IMR-90 (cell line): ENCODE data around the gene MIEF1. TPM values are rescaled to one million over a fixed set of nuclear protein-coding genes. Genes with fewer than 3 reads are reported as not detected.

Experiments
- ATAC-seq: fragments of 200-7000 bp; cut with Tn5 transposase; 2 replicates; pipeline ENCODE4 v1.9.1; 2020; ENCODE audit warnings: low read depth, mild to moderate bottlenecking, moderate library complexity
- BruUV-seq: library from RNA; stranded (reverse); fragments of 400-500 nt; replicated peaks from 2 replicates; lab custom pipeline; 2021; lab: Mats Ljungman, UMichigan
- CTCF ChIA-PET: fragments of 300-600 bp; formaldehyde crosslinking; extraction: SDS; loops from one replicate; lab custom pipeline; 2021; ENCODE audit warnings: antibody characterized with exemption; lab: Yijun Ruan, JAX
- POLR2A ChIA-PET: fragments of 300-600 bp; sonication (Branson Sonifier 250); formaldehyde crosslinking; loops from one replicate; lab custom pipeline; 2022; ENCODE audit warnings: antibody characterized with exemption; ENCODE audit not compliant: unreplicated experiment; lab: Charles Lee
- DNase-seq: peaks from one replicate; pipeline ENCODE4 v3.0.0; 2013
- H2AFZ ChIP-seq: replicated peaks from 2 replicates; pipeline ENCODE3; 2013; ENCODE audit warnings: low read length, mild to moderate bottlenecking; ENCODE audit not compliant: poor library complexity
- H2AK5ac ChIP-seq: 2 replicates; pipeline ENCODE4 v1.6.1; 2013; ENCODE audit warnings: low read depth, low read length, inconsistent platforms
- H2AK9ac ChIP-seq: replicated peaks from 2 replicates; pipeline ENCODE3; 2013; ENCODE audit warnings: mild to moderate bottlenecking, low read depth, low read length, moderate library complexity; ENCODE audit not compliant: poor library complexity
- H2BK120ac ChIP-seq: 2 replicates; pipeline ENCODE4 v1.6.1; 2013; ENCODE audit warnings: low read depth, low read length, inconsistent platforms
- H2BK15ac ChIP-seq: 3 replicates; pipeline ENCODE4 v1.6.1; 2013; ENCODE audit warnings: low read depth, low read length, inconsistent platforms
- H2BK20ac ChIP-seq: 2 replicates; pipeline ENCODE4 v1.6.1; 2013; ENCODE audit warnings: low read depth, mild to moderate bottlenecking, inconsistent platforms, low read length, moderate library complexity
- H2BK5ac ChIP-seq: 2 replicates; pipeline ENCODE4 v1.6.1; 2013; ENCODE audit warnings: mild to moderate bottlenecking, low read depth, low read length, inconsistent platforms; ENCODE audit not compliant: poor library complexity, severe bottlenecking
- H3K14ac ChIP-seq: replicated peaks from 2 replicates; pipeline ENCODE4 v1.6.1; 2013; ENCODE audit warnings: low read depth, low read length, inconsistent platforms
- H3K18ac ChIP-seq: 2 replicates; pipeline ENCODE4 v1.6.1; 2013; ENCODE audit warnings: low read depth, low read length, control low read depth
- H3K23ac ChIP-seq: 2 replicates; pipeline ENCODE4 v1.6.1; 2013; ENCODE audit warnings: low read depth, low read length, inconsistent platforms
- H3K27ac ChIP-seq: 2 replicates; pipeline ENCODE4 v1.5.1; 2013; ENCODE audit warnings: mild to moderate bottlenecking, control low read depth, low read length; ENCODE audit not compliant: insufficient read depth
- H3K27me3 ChIP-seq: 2 replicates; pipeline ENCODE4 v1.6.1; 2013; ENCODE audit warnings: low read length; ENCODE audit not compliant: control insufficient read depth, insufficient read depth
- H3K36me3 ChIP-seq: 2 replicates; pipeline ENCODE4 v1.6.1; 2013; ENCODE audit warnings: low read length, mixed read lengths; ENCODE audit not compliant: control insufficient read depth, insufficient read depth
- H3K4ac ChIP-seq: 2 replicates; pipeline ENCODE4 v1.6.1; 2013; ENCODE audit warnings: low read depth, low read length, inconsistent platforms
- H3K4me1 ChIP-seq: 2 replicates; pipeline ENCODE4 v1.6.1; 2013; ENCODE audit warnings: low read length, mixed read lengths; ENCODE audit not compliant: control insufficient read depth, insufficient read depth
- H3K4me2 ChIP-seq: 2 replicates; pipeline ENCODE4 v1.6.1; 2013; ENCODE audit warnings: low read depth, mild to moderate bottlenecking, control low read depth, low read length, moderate library complexity
- H3K4me3 ChIP-seq: 2 replicates; pipeline ENCODE4 v1.5.1; 2013; ENCODE audit warnings: low read depth, mild to moderate bottlenecking, control low read depth, low read length, moderate library complexity; ENCODE audit not compliant: insufficient read depth
- H3K56ac ChIP-seq: 2 replicates; pipeline ENCODE4 v1.6.1; 2013; ENCODE audit warnings: low read length, inconsistent platforms; ENCODE audit not compliant: insufficient read depth; ENCODE audit errors: extremely low read depth
- H3K79me1 ChIP-seq, 2 experiments: 2 replicates each; pipeline ENCODE4 v1.6.1; 2013; ENCODE audit warnings: low read length in 2 of 2, inconsistent platforms in 1 of 2, low read depth in 1 of 2
- H3K9ac ChIP-seq: 2 replicates; pipeline ENCODE4 v1.6.1; 2013; ENCODE audit warnings: low read depth, low read length, control low read depth
- H3K9me1 ChIP-seq: 2 replicates; pipeline ENCODE4 v1.6.1; 2013; ENCODE audit warnings: low read length, inconsistent platforms; ENCODE audit not compliant: insufficient read depth
- H3K9me3 ChIP-seq: 2 replicates; pipeline ENCODE4 v1.6.1; 2013; ENCODE audit warnings: low read length; ENCODE audit not compliant: control insufficient read depth, insufficient read depth
- H4K20me1 ChIP-seq: 2 replicates; pipeline ENCODE4 v1.6.1; 2013; ENCODE audit warnings: low read length, inconsistent platforms; ENCODE audit not compliant: insufficient read depth
- H4K5ac ChIP-seq: 2 replicates; pipeline ENCODE4 v1.6.1; 2013; ENCODE audit warnings: mild to moderate bottlenecking, low read depth, low read length, control low read depth
- H4K8ac ChIP-seq, 2 experiments: 2 replicates each; pipeline ENCODE4 v1.6.1; 2013; ENCODE audit warnings: low read depth in 2 of 2, low read length in 2 of 2, control low read depth in 1 of 2, inconsistent platforms in 1 of 2
- H4K91ac ChIP-seq: 2 replicates; pipeline ENCODE4 v1.6.1; 2013; ENCODE audit warnings: low read depth, low read length, inconsistent platforms; ENCODE audit not compliant: insufficient read depth
- MAFK ChIP-seq: IDR thresholded peaks from 2 replicates; pipeline ENCODE4 v1.6.1; 2012; ENCODE audit warnings: low read depth, low read length, improper control_type of control experiment
- RFX5 ChIP-seq: IDR thresholded peaks from 2 replicates; pipeline ENCODE4 v1.8.0; 2012; ENCODE audit warnings: low read depth, mild to moderate bottlenecking, low read length, moderate library complexity
- WGBS, 2 experiments: methylation state at CpG; one replicate each; pipeline versions ENCODE4 v1.1.5 to v1.1.7; 2013; ENCODE audit warnings: missing lambda C conversion rate in 2 of 2; ENCODE audit not compliant: insufficient read length in 1 of 2; ENCODE audit errors: extremely low coverage in 2 of 2; 5-methylcytosine and 5-hydroxymethylcytosine counted together
- dilution Hi-C: fragments of 300-500 bp; cut with HindIII; formaldehyde crosslinking; loops from one replicate; pipeline ENCODE4 v1.14.3; 2018; ENCODE audit warnings: low sequenced_read_pairs; ENCODE audit not compliant: unreplicated experiment
- in situ Hi-C: fragments of 300-500 bp; cut with MboI; formaldehyde crosslinking; loops from 3 replicates; pipeline ENCODE4 v1.14.3; 2019; ENCODE audit warnings: low sequenced_read_pairs, inconsistent platforms, mixed read lengths
- intact Hi-C: fragments of 100-400 bp; cut with micrococcal nuclease; formaldehyde crosslinking; loops from 2 replicates; pipeline ENCODE4 v1.10.0; 2022
- polyA plus RNA-seq, 3 experiments: library from polyadenylated mRNA; depleted of rRNA; stranded (reverse); fragments of >200 nt; gene quantifications; 2 replicates each; pipeline ENCODE4 v1.2.3, GENCODE V29; 2012; ENCODE audit warnings: low replicate concordance in 1 of 3
- total RNA-seq: library from RNA; depleted of rRNA; stranded (reverse); fragments of >200 nt; gene quantifications from 2 replicates; pipeline ENCODE4 v1.2.3, GENCODE V29; 2012

The MIEF1 gene
- total and polyA plus RNA-seq, 2 of the 4 experiments (the other 2 are of a cell fraction): 9.7 to 16.9 TPM

DNA sequence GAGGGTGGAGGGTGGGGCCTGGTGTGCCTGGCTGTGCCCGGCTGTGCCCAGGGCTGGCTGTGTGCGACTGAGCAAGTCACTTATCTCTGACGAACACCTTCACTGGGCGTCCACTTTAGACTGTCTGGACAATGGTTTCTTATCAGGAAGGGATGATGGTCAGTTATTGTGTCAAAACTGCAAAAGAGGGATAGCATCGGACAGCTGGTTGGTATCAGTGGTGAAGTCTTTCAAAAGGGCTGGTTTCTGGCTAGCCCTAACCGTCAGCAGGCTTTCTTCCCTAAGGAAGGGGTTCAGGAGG is 49.4 kb upstream of the MIEF1 start:
- Histone ChIP-seq H2AK9ac (no peak overlapping the region), H3K4me1 (peaks cover 8% of the 10 kb centered on the region; the same call in 1 of the 2 replicates), H3K4me3 (no peak overlapping the region), H3K4me2 (no peak overlapping the region), H3K56ac (no peak overlapping the region), H2AFZ (no peak overlapping the region), H4K91ac (no peak overlapping the region), H2BK5ac (no peak overlapping the region), H3K4ac (no peak overlapping the region), H3K9me1 (no peaks in the 10 kb centered on the region; the same call in none of the 2 replicates), H4K8ac (no peak overlapping the region), H2AK5ac (no peak overlapping the region), H3K27me3 (peaks cover 31% of the 10 kb centered on the region), H3K9ac (no peak overlapping the region), H3K9me3 (no peaks in the 10 kb centered on the region), H3K18ac (no peak overlapping the region), H4K5ac (no peak overlapping the region), H4K20me1 (no peaks in the 10 kb centered on the region), H2BK120ac (no peak overlapping the region), H2BK15ac (no peak overlapping the region), H3K27ac (no peak overlapping the region), H3K36me3 (no peaks in the 10 kb centered on the region), H3K79me1 (no peaks in the 10 kb centered on the region), H2BK20ac (no peak overlapping the region), H3K23ac (no peak overlapping the region), H3K14ac (no peak overlapping the region)
- intact Hi-C loops (no loop called here), in situ Hi-C loops (no loop called here), dilution Hi-C loops (no loop called here)
- ATAC-seq (no peak), DNase-seq (no peak)
- WGBS, 2 experiments: 56% methylated on average over 3 of the region's 6 CpGs; no CpG with 5 or more reads in 1 of the 2 experiments
- POLR2A ChIA-PET: no interaction called here
- CTCF ChIA-PET: no interaction called here
- BruUV-seq: no TSS peak
- TF ChIP-seq MAFK: no peak
- no peak for TF ChIP-seq RFX5
